ENCODE results near the gene B4GALT1. TPM values are rescaled to one million over a fixed set of nuclear protein-coding genes. Genes with fewer than 3 reads are reported as not detected.

B4GALT1 gene
- total RNA-seq, 1 donor from 2014 or later = 21.3 TPM

DNA sequence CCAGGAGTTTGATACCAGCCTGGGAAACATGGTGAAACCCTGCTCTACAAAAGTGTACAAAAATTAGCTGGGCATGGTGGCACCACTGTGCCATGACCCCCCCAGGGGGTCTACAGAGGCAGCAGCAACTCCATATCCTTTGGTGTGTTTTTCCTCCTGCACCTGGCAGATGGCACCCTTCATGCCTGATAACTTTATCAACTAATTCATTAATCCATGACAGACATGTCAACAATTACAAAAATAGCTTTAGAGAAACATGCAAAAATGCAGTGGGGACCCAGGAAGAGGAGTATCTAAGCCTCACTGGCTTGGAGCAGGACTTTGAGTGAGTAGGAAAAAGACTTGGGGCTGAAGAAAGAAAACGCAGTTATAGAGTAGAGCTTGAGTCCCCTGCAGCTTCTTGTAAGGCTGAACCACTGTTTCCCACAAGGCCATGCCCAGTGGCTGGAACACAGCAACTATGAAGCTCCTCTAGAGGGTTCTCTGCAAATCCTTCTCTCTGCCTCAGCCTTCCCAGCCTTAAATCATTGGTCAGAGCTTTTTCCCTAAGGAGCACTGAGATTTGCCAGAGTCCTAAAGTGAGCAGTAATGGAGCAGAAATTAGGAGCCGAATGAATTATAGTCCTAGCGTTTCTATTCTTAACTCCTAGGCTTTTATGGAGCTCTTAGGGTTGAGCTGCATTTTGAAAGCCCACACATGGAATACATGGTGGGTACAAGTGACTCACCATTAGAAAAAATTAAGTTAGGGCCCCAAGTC lies 25.5 kb upstream of the B4GALT1 start:
- Histone ChIP-seq H3K36me3 (ENCODE audit: control insufficient read depth, insufficient read depth, low read length) (no peaks in the 10 kb centered on the region), H3K4me3 (ENCODE audit: low read depth, low read length) (no peak overlapping the region), H3K27me3 (ENCODE audit: control insufficient read depth, insufficient read depth, low read length) (no peaks in the 10 kb centered on the region)
- FAIRE-seq (no peak), DNase-seq (ENCODE audit: low read depth) (no peak)
- TF ChIP-seq, protein P1, sequence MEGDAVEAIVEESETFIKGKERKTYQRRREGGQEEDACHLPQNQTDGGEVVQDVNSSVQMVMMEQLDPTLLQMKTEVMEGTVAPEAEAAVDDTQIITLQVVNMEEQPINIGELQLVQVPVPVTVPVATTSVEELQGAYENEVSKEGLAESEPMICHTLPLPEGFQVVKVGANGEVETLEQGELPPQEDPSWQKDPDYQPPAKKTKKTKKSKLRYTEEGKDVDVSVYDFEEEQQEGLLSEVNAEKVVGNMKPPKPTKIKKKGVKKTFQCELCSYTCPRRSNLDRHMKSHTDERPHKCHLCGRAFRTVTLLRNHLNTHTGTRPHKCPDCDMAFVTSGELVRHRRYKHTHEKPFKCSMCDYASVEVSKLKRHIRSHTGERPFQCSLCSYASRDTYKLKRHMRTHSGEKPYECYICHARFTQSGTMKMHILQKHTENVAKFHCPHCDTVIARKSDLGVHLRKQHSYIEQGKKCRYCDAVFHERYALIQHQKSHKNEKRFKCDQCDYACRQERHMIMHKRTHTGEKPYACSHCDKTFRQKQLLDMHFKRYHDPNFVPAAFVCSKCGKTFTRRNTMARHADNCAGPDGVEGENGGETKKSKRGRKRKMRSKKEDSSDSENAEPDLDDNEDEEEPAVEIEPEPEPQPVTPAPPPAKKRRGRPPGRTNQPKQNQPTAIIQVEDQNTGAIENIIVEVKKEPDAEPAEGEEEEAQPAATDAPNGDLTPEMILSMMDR (IDR thresholded peaks at IDR 0.05; ENCODE audit: insufficient read depth, low read length, severe bottlenecking) = no peak

DNA sequence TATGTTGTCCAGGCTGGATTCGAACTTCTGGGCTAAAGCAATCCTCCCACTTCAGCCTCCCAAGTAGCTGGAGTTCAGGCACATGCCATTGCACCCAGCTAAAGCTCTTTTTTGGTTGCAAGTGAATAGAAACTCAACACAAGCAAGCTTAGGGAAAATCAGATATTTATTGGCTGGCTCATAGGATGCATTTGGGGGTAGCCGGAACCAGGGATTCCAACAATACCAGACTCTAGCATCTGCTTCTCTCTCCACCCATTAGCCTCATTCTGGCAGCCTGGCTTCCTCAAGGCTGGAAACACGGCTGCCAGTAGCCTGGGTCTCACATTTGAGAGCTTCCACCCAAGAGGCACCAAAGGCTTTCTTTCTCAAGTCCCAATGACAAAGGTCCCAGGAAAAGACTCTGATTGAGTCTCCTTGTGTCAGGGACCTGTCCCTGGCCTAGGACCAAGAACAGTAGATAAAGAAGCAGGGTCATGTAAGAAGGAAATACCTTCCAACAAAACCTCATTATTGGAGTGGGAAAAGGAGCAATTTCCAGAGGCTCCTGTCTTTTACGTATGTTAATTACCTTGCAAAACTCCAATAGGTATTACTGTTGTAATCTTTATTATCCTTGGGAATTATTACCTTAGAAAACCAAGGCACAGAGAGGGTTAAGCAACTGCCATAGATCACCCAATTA lies 23.0 kb upstream of the B4GALT1 start:
- DNase-seq (ENCODE audit: low read depth) (no peak), FAIRE-seq (no peak)
- Histone ChIP-seq H3K36me3 (ENCODE audit: control insufficient read depth, insufficient read depth, low read length) (no peaks in the 10 kb centered on the region), H3K4me3 (ENCODE audit: low read depth, low read length) (no peak overlapping the region), H3K27me3 (ENCODE audit: control insufficient read depth, insufficient read depth, low read length) (no peaks in the 10 kb centered on the region)
- TF ChIP-seq, protein P1 (IDR thresholded peaks at IDR 0.05; ENCODE audit: insufficient read depth, low read length, severe bottlenecking) = no peak

DNA sequence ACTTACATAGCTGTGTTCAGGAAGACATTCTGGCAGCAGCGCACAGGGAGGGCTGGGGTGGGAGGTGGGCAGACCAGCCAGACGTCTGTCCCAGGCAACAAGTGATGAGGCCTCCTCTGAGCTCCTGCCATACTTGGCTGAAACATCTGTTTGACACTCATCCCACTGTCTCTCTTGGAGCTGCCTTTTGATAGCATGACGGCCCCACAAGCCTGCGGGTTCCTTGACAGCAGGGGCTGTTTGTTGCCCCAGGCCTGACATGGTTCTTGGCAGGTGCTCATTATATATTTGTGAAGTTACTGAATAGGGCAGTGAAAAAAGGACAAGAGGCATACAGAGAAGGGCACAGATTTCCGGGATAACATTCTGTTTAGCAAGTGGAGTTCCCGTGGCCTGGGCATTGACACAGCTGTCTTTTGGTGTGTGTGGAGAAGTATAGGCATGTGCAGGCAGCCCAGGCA lies 22.2 kb upstream of the B4GALT1 start:
- H3K4me3 ChIP-seq (ENCODE audit: low read depth, low read length) = no peak overlapping the region
- TF ChIP-seq, protein P1 (IDR thresholded peaks at IDR 0.05; ENCODE audit: insufficient read depth, low read length, severe bottlenecking) = no peak
- DNase-seq (ENCODE audit: low read depth) = no peak
- H3K36me3 ChIP-seq (ENCODE audit: control insufficient read depth, insufficient read depth, low read length) = no peaks in the 10 kb centered on the region
- no peak for FAIRE-seq
- no peaks in the 10 kb centered on the region for H3K27me3 ChIP-seq (ENCODE audit: control insufficient read depth, insufficient read depth, low read length)

DNA sequence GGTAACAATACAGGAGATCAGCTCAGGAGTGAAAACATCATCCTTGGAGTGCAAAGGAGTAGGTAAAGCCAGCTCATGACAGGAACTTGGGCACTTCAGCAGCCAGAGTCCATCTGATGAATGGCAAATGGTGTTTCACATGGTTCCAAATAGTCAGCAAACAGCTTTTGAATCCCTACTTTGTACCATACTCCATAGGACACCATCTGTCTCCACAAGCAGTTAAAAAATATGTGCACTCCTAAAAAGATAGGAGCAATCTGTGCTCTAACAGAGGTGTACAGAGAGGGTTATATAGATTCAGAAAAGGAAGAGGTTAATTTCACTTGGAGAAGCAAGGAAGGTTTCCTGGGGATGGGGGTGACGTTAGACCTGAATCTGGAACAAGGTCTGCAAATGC lies 21.6 kb upstream of the B4GALT1 start:
- FAIRE-seq = no peak
- Histone ChIP-seq H3K27me3 (ENCODE audit: control insufficient read depth, insufficient read depth, low read length) (no peaks in the 10 kb centered on the region), H3K4me3 (ENCODE audit: low read depth, low read length) (no peak overlapping the region), H3K36me3 (ENCODE audit: control insufficient read depth, insufficient read depth, low read length) (no peaks in the 10 kb centered on the region)
- TF ChIP-seq, protein P1 (IDR thresholded peaks at IDR 0.05; ENCODE audit: insufficient read depth, low read length, severe bottlenecking) = no peak
- DNase-seq (ENCODE audit: low read depth) = no peak

DNA sequence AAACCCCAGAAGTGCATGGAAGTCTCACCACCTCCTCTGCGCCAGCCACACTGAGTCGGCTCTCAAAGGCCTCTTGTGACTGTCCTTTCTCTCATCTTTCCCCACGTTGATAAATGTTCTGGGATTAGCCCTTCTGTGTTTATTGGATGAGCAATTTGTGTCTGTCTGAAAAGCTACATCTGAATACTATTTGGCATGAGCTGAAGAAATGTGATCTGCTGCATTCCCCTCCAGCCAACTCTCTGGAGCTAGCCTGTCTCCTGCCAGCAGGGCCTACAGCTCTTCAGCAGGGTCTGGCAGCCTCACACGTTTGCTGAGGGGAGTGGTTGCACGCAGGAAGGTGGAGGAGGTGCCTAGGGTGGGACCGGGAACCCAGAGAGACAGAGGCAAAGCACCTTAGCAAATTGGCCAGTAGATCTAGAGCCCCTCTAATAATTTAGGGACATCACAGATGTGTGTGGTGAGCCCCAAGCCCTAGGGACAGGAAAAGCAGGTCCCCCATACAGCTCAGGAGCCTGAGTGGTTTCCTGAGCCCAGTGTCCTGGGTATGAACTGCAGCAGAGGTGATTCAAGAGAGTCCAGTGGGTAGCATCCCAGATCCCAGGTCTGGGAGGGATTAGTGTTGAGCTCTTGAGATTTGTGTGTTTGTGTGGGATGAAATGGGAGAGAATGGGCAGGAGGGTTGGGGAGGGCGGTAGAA lies 20.5 kb upstream of the B4GALT1 start:
- no peak for DNase-seq (ENCODE audit: low read depth)
- Histone ChIP-seq H3K36me3 (ENCODE audit: control insufficient read depth, insufficient read depth, low read length) (no peaks in the 10 kb centered on the region), H3K4me3 (ENCODE audit: low read depth, low read length) (no peak overlapping the region), H3K27me3 (ENCODE audit: control insufficient read depth, insufficient read depth, low read length) (no peaks in the 10 kb centered on the region)
- FAIRE-seq = no peak
- TF ChIP-seq, protein P1 (IDR thresholded peaks at IDR 0.05; ENCODE audit: insufficient read depth, low read length, severe bottlenecking) = no peak
